Measurements from ENCODE around the gene FXR1.
"Not testable (repeated sequence)": the region's sequence is repeated elsewhere in the genome, so short reads cannot be mapped to it uniquely, and the experiment has no call there.

FXR1 gene

DNA sequence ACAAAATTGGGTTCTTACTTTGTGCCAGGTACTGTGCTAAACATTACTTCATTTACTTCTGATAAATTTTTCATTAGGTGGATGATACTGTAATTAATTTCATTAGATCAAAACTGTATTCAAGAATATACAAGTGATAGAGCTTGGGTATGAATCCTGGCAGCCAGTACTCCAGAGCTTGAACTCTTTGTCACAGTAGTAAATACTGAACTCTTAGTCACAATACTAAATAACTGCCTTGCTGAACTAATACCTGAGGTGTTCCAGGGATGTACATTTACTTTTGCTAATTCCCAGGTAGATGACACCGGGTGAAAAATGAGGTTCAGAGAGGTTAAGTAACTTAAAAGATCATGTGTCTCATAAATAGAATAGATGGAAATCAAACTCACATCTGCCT is 20.3 kb downstream of the FXR1 start:
- intact Hi-C loops (cut with DNase I), result no loop called here

DNA sequence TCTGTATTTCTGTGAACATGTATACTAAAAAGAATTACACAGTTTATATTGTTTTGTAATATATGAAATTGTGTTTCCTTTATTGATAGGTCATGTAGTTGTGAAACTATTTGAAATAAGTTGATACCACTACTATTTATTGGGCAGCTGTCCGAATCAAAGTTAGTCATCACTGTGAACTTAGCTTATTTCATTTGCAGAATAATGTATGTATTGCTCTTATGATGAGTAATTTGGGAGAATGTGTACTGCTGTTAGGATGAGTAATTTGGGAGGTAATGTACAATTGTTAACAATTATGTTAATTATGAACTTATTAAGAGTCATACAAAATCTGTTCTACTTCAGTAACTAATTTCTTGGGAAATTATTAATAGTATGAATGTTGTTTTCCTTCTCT is 22.2 kb downstream of the FXR1 start:
- DNase-seq, result no peak

More for the DNA sequence above, 20.3 kb downstream of the FXR1 start:
- DNase-seq, result no peak

DNA sequence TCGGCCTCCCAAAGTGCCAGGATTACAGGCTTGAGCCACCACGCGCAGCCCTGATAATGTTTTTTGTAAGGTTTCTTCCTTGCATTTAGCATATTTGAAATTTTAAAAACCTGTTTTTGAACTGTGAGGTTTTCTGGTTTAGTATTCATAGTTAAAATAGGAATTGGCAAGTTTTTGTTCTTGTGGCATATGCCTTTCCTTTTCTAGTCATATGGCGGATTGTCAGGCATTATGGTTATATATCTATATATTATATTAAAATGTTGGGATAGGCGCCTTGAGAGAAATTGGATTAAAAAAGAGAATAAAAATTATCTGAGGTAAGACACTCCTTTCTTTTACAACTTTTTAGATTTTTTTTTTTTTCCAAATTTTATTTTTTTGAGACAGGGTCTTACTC is 28.4 kb downstream of the FXR1 start:
- no peak for DNase-seq
- intact Hi-C loops (cut with DNase I), result no loop called here

More for the DNA sequence above, 22.2 kb downstream of the FXR1 start:
- intact Hi-C loops (cut with DNase I), result no loop called here

DNA sequence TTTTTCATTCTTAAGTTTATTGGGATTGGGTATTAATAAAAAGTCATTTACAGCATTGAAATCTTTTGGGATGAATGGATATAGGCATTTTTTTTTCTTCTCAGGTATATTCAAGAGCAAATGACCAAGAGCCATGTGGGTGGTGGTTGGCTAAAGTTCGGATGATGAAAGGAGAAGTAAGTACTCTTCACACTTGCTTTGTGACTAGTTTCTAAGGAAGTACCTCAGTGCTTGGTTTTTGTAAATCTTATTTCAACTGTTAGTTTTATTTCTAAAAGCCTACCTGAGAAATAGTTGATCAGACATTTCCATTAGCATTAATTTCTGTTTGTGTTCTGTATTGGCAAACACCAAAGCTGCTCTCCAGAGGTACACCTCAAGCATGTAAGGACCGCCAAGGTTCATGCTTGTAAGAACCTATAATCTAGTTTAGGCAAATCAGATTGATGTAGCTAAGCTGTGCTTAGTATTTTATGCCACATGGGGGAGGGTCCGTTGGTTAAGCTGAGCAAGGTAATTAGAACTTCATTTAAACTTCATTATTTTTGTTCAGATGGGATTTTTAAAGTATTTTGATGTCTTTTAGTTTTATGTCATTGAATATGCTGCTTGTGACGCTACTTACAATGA is 35.4 kb downstream of the FXR1 start:
- no peak for DNase-seq
- intact Hi-C loops (cut with DNase I), result no loop called here

DNA sequence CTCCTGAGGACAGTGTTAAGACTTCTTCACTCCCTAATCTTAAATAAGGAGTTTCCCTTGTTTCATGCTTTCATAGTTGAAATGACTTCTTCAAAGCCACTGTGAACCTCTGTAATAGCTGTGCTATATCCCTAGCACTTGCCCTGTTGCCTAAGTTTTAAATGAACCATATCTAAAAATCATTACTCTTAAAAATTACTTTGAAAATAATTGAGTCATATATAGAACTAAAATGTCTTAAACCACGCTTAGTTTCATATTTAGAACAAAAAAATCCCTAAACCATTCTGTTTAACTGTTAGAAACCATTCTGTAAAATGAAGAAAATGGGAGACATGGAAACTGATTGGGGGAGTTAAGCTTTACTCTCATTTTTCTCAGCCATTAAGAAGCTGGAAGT is 47.2 kb downstream of the FXR1 start:
- intact Hi-C loops (cut with DNase I), result no loop called here
- DNase-seq, result no peak

DNA sequence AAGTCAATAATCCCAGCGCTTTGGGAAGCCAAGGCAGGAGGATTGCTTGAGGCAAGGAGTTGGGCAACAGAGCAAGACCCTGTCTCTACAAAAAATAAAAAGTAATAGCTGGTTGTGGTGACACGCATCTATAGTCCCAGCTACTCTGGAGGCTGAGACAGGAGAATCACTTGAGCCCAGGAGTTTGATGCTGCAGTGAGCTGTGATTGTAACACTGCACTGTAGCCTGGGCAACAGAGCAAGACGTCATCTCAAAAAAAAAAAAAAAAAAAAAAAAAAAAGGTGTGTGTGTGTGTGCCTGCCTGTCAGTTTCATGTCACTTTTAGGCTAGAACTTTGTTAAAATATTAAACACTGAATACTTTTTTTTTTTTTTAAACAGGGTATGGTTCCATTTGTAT is 48.6 kb downstream of the FXR1 start:
- intact Hi-C loops (cut with DNase I), result no loop called here
- DNase-seq, result no peak

DNA sequence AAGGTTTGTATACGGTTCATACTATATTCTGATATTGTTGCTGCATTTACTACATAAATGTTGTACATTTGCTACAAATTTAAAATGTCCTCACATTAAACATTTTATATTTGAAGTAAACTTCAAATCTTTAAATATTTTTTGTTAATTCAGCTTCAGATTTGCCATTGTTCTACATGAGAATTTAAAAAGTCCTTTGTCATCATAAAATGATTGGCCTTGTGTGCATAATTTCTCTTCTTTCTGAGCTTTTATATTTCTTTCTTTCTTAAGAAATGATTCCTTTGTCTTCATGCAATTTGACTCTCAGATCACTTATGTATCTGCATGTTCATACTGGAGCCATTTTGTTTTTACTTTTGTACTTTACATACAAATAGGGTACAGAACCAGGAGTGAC is 49.1 kb downstream of the FXR1 start:
- no peak for DNase-seq

DNA sequence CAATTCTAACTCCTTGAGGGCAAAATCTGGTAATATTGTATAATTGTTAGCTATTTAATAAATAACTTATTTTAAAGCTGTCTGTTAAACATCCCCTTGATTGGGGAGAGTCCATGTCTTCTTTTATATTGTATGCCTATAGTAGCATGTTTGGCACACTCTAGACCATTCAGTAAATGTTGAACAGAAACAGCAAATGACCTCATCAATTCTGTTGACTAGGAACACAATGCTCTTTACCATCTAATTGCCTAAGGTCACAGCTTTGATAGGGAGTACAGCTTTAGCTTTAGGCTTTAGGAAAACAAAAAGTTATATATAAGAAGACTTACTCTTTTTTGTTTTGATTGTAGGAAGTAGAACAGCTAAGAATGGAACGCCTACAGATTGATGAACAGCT is 50.1 kb downstream of the FXR1 start:
- no peak for DNase-seq
- intact Hi-C loops (cut with DNase I), result no loop called here

More for the DNA sequence above, 49.1 kb downstream of the FXR1 start:
- intact Hi-C loops (cut with DNase I), result no loop called here

DNA sequence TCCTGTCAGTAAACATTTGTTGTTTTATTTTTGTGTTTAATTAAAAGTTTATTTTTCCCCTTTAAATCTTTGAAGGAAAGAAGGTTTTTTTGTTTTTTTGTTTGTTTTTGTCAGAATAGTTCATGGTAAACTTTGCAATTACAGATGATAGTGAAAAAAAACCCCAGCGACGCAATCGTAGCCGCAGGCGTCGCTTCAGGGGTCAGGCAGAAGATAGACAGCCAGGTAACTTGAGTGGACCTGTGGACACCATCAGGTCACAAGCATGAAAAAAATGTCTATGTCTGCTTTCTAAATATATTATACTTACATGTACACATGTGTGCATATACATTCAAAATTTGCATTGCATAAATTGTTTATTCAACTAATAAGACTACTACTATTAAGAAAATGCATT is 58.5 kb downstream of the FXR1 start:
- intact Hi-C loops (cut with DNase I), result no loop called here
- no peak for DNase-seq

DNA sequence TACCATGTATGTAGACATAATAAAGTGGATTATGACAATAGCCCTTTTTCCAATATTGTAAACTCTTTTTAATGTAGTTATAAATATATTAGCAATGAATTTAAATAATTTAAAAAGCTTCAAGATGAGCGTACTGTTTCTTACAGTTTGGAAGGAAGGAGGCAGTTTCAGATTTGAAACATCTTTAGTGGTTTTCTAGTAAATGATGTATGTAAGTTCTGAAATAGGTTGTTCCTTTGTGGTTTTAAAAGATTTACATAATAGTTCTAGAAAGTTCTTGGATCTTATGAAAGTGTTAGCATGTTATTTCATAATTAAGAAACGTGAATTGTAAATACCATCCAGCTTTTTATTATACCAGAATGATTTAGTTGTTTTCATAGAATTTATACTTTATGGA is 61.1 kb downstream of the FXR1 start:
- intact Hi-C loops (cut with DNase I), result no loop called here

DNA sequence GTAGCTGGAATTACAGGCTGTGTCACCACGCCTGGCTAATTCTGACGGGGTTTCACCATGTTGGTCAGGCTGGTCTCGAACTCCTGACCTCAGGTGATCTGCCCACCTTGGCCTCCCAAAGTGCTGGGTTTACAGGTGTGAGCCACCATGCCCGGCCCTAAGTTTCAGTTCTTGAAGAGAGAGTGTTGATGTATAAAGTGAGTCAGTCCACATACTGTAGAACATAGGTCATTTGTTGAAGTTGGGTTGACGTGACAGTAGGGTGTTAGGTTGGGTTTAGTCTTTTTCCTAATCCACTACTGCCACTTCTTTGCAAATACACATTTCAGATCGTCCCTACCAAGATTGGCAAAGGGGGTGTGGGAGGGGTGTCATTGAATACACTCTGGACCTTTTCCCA is 61.8 kb downstream of the FXR1 start:
- DNase-seq, result no peak
- intact Hi-C loops (cut with DNase I), result no loop called here

More for the DNA sequence above, 61.1 kb downstream of the FXR1 start:
- no peak for DNase-seq

DNA sequence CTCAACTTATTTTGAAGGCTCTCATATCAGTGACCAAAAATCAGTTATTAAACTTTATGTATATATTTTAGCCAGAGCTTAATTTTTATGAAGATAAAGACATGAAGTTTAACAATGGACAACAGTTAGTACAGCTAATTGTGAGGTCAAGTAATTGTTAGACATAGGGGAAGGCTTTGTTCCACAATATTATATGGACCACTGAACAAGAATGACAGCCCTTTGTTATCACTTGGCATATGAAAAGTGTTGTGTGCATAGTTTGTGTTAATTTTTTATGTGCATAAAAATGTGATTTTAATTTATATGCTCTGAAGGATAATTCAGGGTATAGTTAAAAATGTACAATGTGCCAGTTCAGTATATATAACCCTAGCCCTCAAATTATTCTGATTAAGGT is 65.0 kb downstream of the FXR1 start:
- intact Hi-C loops (cut with DNase I), result no loop called here
- DNase-seq, result no peak

DNA sequence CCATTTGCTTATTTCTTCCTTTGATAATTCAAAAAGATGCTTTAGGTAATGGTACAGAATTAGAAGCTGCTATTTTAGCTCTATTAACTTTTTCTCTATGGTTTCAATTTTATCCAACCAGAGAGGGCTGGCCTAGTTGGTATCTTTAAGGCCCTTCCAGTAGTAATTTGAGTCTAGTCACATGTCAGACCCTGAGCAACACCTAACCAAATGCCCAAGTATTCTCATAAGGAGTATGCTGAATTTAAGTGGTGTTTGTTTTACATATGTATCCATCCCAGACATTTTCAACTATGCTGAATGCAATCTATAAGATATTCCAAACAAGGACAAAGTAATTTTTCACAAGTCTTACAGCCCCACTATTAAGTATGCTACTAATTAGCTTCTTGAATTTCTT is 67.5 kb downstream of the FXR1 start:
- no peak for DNase-seq
- intact Hi-C loops (cut with DNase I), result no loop called here

DNA sequence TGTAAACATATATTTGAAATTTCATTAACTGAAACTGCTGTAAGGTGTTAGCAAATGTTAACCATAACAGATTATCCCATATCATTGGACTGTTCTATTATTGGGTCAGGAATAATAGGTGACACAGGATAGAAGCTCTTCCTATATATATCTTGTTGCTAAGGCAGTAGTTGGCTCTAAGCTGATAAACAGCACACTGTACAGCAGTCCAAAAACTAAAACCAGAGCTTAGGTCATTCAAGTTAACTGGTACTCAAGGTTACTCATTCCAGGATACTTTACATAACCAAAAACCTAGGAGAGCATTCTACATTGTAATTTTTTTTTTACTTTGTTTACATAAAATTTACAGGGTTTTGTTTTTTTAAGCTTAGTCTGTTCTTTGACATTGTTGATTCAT is 68.1 kb downstream of the FXR1 start:
- intact Hi-C loops (cut with DNase I), result no loop called here
- DNase-seq, result no peak

DNA sequence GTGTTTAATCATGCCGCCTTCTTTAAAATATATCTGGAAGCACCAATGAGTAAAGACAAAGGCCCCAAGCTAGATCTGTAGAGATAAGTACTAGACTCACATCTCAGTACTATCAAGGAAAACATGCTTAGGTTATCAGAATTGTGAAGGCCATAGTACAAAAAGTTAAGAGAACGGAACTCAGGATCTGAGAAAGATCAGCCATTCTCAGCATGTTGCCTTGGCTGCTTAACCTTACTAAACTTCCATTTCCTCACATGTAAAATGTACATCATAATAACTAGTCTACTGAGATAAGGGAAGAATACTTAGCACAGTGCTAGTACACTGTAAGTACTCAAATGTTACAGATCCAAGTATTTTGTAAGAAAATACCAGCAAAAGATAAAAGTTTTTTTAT is 69.4 kb downstream of the FXR1 start:
- no peak for DNase-seq
- intact Hi-C loops (cut with DNase I), result no loop called here

DNA sequence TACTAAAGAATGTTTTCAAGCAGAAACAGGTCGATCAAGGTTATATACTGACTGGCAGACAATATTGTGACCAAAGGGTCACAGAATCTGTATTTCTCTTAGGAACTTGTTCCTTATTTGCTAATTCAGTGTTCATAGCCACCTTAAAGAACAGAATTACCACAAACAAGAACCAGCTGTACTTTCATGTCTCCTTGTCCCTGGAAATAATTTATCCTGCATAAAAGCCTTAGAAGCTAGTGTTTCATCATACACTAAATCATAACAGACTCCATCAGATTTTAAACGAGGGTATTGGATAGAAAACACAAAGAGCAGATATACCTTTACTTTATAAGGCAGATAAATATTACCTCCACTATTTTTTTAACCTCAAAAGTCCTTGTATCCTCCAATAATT is 70.7 kb downstream of the FXR1 start:
- DNase-seq, result no peak
- intact Hi-C loops (cut with DNase I), result no loop called here

DNA sequence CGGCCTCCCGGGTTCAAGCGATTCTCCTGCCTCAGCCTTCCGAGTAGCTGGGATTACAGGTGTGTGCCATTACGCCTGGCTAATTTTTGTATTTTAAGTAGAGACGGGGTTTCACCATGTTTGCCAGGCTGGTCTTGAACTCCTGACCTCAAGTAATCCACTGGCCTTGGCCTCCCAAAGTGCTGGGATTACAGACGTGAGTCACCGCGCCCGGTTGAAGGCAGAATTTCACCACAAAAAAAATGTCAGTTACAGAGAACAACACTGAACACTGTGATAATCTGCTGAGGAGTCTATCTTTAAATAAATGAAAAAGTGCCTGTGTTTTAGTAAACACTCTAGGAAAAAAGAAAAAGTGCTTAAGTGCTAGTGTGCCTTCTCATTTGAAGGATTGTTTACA is 73.9 kb downstream of the FXR1 start:
- DNase-seq; intact Hi-C loops (cut with DNase I): not testable (repeated sequence)

DNA sequence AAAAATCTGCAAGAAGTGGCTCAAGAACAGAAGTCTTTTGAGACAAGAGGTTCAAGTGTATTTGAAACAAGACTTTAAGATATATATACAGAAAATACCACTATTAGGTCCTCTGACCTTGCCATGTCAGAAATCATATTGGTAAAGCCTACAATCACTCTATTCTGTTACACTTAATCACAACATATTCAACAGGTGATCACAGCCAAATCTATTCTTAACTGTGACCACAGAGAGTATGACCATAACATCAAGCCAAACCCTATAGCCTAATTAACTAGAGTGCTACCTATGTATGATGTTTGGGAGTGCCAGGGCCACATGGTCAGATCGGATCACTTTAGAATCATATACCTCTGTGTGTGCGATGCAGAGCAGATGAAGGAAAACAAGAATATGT is 74.9 kb downstream of the FXR1 start:
- no peak for DNase-seq
- intact Hi-C loops (cut with DNase I), result no loop called here

DNA sequence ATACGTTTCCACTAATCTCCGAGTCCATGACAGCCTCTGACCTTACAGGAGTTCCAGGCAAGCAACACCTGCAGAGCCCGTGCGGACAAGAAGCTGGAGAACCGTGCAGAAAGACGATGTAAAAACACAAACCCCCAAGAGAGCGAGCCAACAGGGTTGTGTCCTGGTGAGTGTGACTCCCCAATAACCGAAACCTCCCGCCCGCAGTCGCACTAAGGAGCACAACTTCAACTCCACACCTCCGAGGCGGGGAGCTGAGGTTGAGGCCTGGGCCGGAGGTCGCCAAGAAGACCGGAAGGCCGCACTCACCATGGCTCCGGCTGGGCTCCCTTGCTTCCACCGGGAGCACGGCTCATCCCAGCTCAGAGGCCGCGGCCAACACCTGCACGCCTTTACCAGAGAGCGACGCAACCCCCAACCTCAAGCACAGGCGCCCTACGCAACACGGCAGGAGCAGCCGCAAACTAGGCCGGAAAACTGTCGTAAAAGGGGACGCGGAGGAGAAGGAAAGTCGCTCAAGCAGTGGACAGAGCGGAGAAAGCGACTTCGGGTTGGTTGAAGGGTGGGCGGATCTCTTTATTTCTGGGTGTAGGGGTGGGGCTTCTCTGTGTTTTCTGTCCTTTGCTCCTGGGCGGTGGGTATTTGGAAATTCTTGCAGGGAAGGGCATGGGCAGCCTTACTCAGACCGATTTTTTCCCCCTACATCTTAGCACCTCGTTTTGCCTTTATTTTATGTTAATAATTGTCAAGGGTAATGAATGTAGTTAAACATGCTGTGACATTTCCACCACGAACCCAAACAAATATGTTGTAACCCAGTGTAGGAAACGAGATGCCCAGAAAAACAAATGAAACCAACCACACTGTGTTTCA is 77.1 kb downstream of the FXR1 start, which contains the start of gene DNAJC19:
Gene DNAJC19 (minus strand): TSS at position 446 of the 873 bp plus-strand sequence. CDS start 134 bp downstream, at position 312.
- intact Hi-C loops (cut with DNase I), result loop anchor here (2.0 kb wide), 1 partner anchor 77 kb away; the partner anchor contains the start of gene FXR1
- peak; percentile 88 to 98 (median 92) for DNase-seq

DNA sequence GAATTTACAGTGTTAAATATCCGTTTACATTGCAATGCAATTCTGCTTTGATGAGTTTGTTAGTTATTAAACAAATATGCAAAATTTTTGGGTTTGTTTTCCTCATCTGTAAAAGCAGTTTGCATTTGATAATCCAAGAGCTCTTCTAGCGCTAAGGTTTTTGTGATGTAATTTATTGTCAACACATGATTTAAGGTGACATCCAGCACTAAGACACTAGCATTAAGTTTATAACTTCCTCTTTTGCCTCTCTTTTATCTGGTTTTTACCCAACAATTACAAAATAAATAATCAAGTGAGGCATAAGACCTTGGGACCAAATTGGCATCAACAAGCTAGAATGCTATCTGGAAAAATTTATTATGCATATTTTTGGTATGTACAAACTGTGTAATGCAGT is 78.0 kb downstream of the FXR1 start:
- intact Hi-C loops (cut with DNase I), result no loop called here
- DNase-seq, result no peak

DNA sequence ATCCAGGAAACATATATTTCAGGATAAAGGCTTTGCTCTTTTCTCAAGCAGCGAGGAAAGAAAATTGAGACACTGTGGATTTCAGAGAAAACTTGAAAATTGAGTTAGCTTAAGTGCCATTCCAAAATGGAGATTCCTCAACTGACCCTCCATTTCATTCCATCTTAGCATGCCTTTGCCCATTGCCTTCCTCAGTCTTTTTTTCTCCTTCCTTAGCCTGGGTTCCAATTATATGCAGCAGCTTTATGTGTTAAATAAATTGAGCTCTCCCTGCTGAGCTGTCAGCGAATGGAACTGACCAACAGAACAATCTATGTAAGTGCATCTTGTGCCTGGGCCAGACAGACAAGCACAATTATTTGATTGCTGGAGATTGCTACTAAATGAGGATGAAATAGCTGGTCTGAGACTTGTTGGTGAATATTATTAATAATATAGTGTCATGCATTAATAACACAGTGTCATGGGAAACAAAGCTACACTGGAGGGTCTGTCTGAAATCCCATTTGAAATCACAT is 84.0 kb downstream of the FXR1 start:
- intact Hi-C loops (cut with DNase I), result no loop called here
- DNase-seq, result no peak

DNA sequence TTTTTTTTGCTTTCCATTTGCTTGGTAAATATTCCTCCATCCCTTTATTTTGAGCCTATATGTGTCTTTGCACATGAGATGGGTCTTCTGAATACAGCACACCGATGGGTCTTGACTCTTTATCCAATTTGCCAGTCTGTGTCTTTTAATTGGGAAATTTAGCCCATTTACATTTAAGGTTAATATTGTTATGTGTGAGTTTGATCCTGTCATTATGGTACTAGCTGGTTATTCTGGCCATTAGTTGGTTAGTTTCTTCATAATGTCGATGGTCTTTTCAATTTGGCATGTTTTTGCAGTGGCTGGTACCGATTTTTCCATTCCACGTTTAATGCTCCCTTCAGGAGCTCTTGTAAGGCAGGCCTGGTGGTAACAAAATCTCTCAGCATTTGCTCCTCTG is 89.9 kb downstream of the FXR1 start:
- intact Hi-C loops (cut with DNase I); DNase-seq: not testable (repeated sequence)

Data from posterior cingulate gyrus (tissue), 11 donors.